ENCODE data around the gene SIGLEC1. TPM values are rescaled to one million over a fixed set of nuclear protein-coding genes. Genes with fewer than 3 reads are reported as not detected.

Gene SIGLEC1
- total and polyA plus RNA-seq, 8 donors: 0.09 to 3.7 (median 1.7) TPM

GRCh38 chr20:3729811-3730540 lies 17.6 kb upstream of the SIGLEC1 start:
- DNase-seq (peak in 1 of 6 donors; percentile 29), FAIRE-seq (no peak), ATAC-seq (no peak)
- Histone ChIP-seq H3K9me3 (no peaks in the 10 kb centered on the region), H3K4me3 (no peak overlapping the region), H3K4me1 (no peaks in the 10 kb centered on the region), H3K27ac (no peak overlapping the region), H3K36me3 (no peaks in the 10 kb centered on the region), H3K27me3 (no peaks in the 10 kb centered on the region)
- no peak for TF ChIP-seq CTCF (IDR thresholded peaks at IDR 0.05)
- intact Hi-C loops (cut with DNase I): no loop called here
- WGBS, 2 donors: 74 to 79% methylated on average over 8 of the region's 8 CpGs

GRCh38 chr20:3729378-3729777 lies 17.0 kb upstream of the SIGLEC1 start:
- H3K27me3 ChIP-seq: no peaks in the 10 kb centered on the region
- ATAC-seq: no peak
- H3K9me3 ChIP-seq: no peaks in the 10 kb centered on the region
- DNase-seq: peak in 1 of 6 donors; percentile 18
- no peak for FAIRE-seq
- WGBS, 2 donors: 81 to 82% methylated on average over 6 of the region's 6 CpGs
- no peaks in the 10 kb centered on the region for H3K4me1 ChIP-seq
- no peak overlapping the region for H3K4me3 ChIP-seq
- no peak for TF ChIP-seq CTCF (IDR thresholded peaks at IDR 0.05)
- no peaks in the 10 kb centered on the region for H3K36me3 ChIP-seq
- intact Hi-C loops (cut with DNase I): no loop called here
- no peak overlapping the region for H3K27ac ChIP-seq

- no peaks in the 10 kb centered on the region for H3K36me3 ChIP-seq
- H3K4me1 ChIP-seq: no peaks in the 10 kb centered on the region
- DNase-seq (peak in 2 of 6 donors; percentile 15 to 45), FAIRE-seq (no peak), ATAC-seq (no peak)
- intact Hi-C loops (cut with DNase I): no loop called here
- no peak overlapping the region for H3K27ac ChIP-seq
- no peaks in the 10 kb centered on the region for H3K9me3 ChIP-seq
- no peak for TF ChIP-seq CTCF (IDR thresholded peaks at IDR 0.05)
- WGBS, 2 donors: 75 to 78% methylated on average over 3 of the region's 3 CpGs
- no peak overlapping the region for H3K4me3 ChIP-seq
- H3K27me3 ChIP-seq: no peaks in the 10 kb centered on the region
These were observed 16.5 kb upstream of the SIGLEC1 start for GRCh38 chr20:3728876-3729275.

GRCh38 chr20:3728354-3728753 lies 16.0 kb upstream of the SIGLEC1 start:
- DNase-seq (peak in 1 of 6 donors; percentile 36), ATAC-seq (no peak), FAIRE-seq (no peak)
- intact Hi-C loops (cut with DNase I): no loop called here
- Histone ChIP-seq H3K4me3 (no peak overlapping the region), H3K36me3 (no peaks in the 10 kb centered on the region), H3K27me3 (no peaks in the 10 kb centered on the region), H3K27ac (no peak overlapping the region), H3K9me3 (no peaks in the 10 kb centered on the region), H3K4me1 (no peaks in the 10 kb centered on the region)
- no peak for TF ChIP-seq CTCF (IDR thresholded peaks at IDR 0.05)
- WGBS, 2 donors: 54 to 73% methylated on average over 5 of the region's 5 CpGs

GRCh38 chr20:3727401-3728021 lies 15.1 kb upstream of the SIGLEC1 start:
- WGBS, 2 donors: 32 to 34% methylated on average over 10 to 11 of the region's 11 CpGs
- intact Hi-C loops (cut with DNase I): no loop called here
- TF ChIP-seq CTCF (IDR thresholded peaks at IDR 0.05): no peak
- Histone ChIP-seq H3K27me3 (no peaks in the 10 kb centered on the region), H3K9me3 (no peaks in the 10 kb centered on the region), H3K4me3 (no peak overlapping the region), H3K27ac (no peak overlapping the region), H3K36me3 (no peaks in the 10 kb centered on the region), H3K4me1 (no peaks in the 10 kb centered on the region)
- ATAC-seq (peak in 3 of 4 donors; percentile 26 to 58 (median 56)), DNase-seq (peak in 1 of 6 donors; percentile 19), FAIRE-seq (no peak)
